SK-N-MC (cell line): Measurements from ENCODE around the gene DIP2C.

ENCODE experiments used
- EZH2 ChIP-seq: fragments of 200-600 bp; sonication (generic); IDR thresholded peaks from one replicate; pipeline ENCODE4 v1.6.1; 2017; ENCODE audit warnings: antibody characterized with exemption
- POLR2AphosphoS5 ChIP-seq: IDR thresholded peaks from 2 replicates; pipeline ENCODE4 v1.6.1; 2012; ENCODE audit warnings: mild to moderate bottlenecking, low read depth, low read length, borderline replicate concordance

- TF ChIP-seq EZH2: no peak
- TF ChIP-seq POLR2AphosphoS5: no peak
Measured at GRCh38 chr10:607545-608185, 81.8 kb downstream of the DIP2C start.
